ENCODE data around the gene AGTPBP1.

DNA sequence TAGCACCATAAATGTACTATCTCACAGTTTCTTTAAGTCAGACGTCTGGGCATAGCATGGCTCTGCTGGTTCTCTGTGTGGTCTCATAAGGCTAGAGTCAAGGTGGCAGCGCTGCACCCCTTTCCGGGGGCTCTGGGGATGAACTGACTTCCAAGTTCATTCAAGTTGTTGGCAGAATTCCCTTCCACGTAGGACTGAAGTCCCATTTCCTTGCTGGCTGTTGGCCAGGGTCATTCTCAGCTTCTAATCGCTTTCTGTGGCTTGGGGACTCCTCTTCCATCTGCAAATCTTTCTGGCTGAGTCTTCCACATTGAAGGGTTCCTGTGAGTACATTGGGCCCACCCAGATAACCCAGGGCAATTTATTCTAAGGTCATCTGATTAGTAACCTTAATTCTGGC lies 211.0 kb downstream of the AGTPBP1 start:
- TF ChIP-seq CTCF (conservative IDR thresholded peaks at IDR 0.05; ENCODE audit: low read length) (no peak), EZH2phosphoT487 (IDR thresholded peaks at IDR 0.05; ENCODE audit: borderline replicate concordance, low read depth, low read length) (no peak)
